Adipose tissue (tissue), 3 donors: ENCODE measurements around the gene RAMAC. TPM values are rescaled to one million over a fixed set of nuclear protein-coding genes. Genes with fewer than 3 reads are reported as not detected.

Experiments
- H3K27ac ChIP-seq: one replicate; pipeline ENCODE4 v1.5.1; 2013; ENCODE audit warnings: low read depth, low read length
- WGBS, 3 donors: extraction: QIAGEN DNeasy Blood & Tissue Kit; methylation state at CpG; one replicate each; pipeline ENCODE4 v1.1.7; 2013; 5-methylcytosine and 5-hydroxymethylcytosine counted together
- polyA plus RNA-seq, 3 donors: library from polyadenylated mRNA; stranded (reverse); fragments of 200-250 nt; gene quantifications; one replicate each; pipeline ENCODE4 v1.2.3, GENCODE V29; 2013
- donor health status: healthy with polysubstance abuse.
- donor health status: Bipolar disorder and iron deficiency.
- donor health status: healthy.

The RAMAC gene
- polyA plus RNA-seq, 3 donors = 11.8 to 19.8 (median 13.8) TPM

- H3K27ac ChIP-seq = no peak overlapping the region
- WGBS, 3 donors = 77 to 82% (median 80%) methylated on average over 7 of the region's 7 CpGs
Observed at GRCh38 chr15:82963471-82964341, 22.3 kb upstream of the RAMAC start.

DNA sequence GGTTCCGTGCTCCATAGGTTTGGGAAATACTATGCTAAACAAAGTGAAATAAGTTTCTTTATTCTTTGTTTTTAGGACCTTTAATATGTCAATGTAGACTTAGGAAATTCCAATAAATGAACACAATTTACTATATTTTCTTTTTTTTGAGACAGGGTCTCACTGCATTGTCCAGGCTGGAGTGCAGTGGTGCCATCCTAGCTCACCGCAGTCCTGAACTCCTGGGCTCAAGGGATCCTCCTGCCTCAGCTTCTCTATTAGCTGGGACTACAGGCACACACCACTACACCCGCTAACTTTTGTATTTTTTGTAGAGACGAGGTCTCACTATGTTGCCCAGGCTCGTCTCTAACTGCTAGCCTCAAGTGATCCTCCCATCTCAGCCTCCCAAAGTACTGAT is 21.1 kb upstream of the RAMAC start:
- WGBS, 3 donors = 97 to 99% (median 97%) methylated on average over 5 of the region's 5 CpGs

GRCh38 chr15:82966671-82967071 is 19.3 kb upstream of the RAMAC start:
- 60 to 91% (median 62%) methylated on average over 4 of the region's 4 CpGs for WGBS, 3 donors
- no peak overlapping the region for H3K27ac ChIP-seq

More for the DNA sequence above, 21.1 kb upstream of the RAMAC start:
- H3K27ac ChIP-seq = no peak overlapping the region

- no peak overlapping the region for H3K27ac ChIP-seq
- WGBS, 3 donors = 61 to 95% (median 64%) methylated on average over 4 of the region's 4 CpGs
Observed at GRCh38 chr15:82968066-82968465, 17.9 kb upstream of the RAMAC start.

GRCh38 chr15:82969353-82969752 is 16.7 kb upstream of the RAMAC start:
- 75 to 78% (median 78%) methylated on average over 7 of the region's 7 CpGs for WGBS, 3 donors
- H3K27ac ChIP-seq = no peak overlapping the region

DNA sequence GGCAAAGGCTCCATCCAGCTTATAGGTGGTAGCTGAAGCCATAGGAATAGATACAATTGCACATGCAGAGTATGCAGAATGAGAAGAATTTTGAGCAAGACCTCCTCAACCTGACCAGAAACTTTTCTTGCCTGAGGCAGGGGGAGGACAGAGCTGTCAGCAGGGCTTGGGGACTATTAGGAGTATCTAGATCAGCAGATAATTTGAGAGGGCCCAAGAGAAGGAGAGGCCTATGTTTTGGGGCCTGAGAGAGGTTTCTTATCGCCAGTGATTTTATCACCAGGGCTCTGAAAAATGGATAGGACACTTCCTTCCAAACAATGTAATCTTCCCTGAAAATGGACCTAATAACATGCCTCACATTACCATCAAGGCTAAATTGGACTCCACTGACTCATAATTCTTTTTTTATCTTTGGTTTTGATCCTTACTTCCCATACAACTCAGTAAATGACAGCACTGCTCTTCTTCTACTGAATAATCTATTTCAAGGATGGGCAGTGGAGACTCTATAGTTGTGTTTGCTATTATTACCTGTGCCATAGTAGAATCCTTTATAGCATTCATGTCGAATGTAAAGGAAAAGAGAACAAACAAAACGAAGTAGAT is 15.8 kb upstream of the RAMAC start:
- WGBS, 3 donors = 31 to 59% (median 57%) methylated on average over 3 of the region's 3 CpGs

DNA sequence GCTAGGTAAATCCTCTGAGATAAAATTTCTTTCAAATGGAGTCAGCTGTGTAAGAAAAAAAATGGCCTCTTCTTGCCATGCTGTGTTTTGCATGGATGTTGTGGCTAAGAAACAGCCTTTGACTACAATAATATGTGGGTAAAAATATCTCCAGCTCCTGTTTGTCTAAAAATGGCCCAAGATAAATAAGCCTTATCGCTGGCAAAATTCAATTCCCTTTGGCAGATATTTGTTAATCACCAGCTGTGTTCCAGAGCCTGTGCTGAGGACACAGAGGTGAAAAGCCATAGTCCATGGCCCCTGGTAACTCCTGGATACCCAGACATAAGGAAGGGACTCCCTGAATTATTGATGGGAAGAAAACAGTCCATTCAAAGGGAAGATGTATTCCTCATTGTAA is 15.3 kb upstream of the RAMAC start:
- 23 to 79% (median 67%) methylated on average over 1 of the region's 1 CpG for WGBS, 3 donors
- no peak overlapping the region for H3K27ac ChIP-seq

More for the DNA sequence above, 15.8 kb upstream of the RAMAC start:
- H3K27ac ChIP-seq = no peak overlapping the region

GRCh38 chr15:82971218-82971984 is 14.6 kb upstream of the RAMAC start:
- WGBS, 3 donors = 32 to 83% (median 67%) methylated on average over 2 of the region's 2 CpGs
- H3K27ac ChIP-seq = no peak overlapping the region

DNA sequence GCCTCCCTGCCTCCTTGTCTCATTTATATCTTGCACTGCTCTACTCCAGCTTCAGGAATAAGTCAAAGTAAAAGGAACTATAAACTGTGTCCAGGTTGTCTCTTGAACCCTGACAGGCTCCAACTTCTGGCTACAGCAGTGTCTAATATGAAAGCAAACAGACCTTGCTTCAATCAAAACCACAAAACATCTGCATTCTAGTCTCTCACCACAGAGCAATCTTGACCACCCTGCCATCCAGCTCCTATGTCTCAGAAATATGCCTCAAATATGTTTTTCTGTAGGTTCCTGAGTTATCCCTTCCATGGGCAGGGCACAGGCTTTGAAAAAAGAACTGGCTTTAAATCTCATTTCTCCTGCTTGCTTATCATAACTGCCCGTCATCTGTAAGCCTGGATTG is 13.0 kb upstream of the RAMAC start:
- WGBS, 3 donors = 44 to 95% (median 86%) methylated on average over 1 of the region's 1 CpG
- no peak overlapping the region for H3K27ac ChIP-seq

GRCh38 chr15:82977076-82977475 is 8.9 kb upstream of the RAMAC start:
- H3K27ac ChIP-seq = no peak overlapping the region
- 86 to 88% (median 88%) methylated on average over 1 of the region's 1 CpG for WGBS, 3 donors

GRCh38 chr15:82978438-82978837 is 7.6 kb upstream of the RAMAC start:
- 91 to 97% (median 94%) methylated on average over 5 of the region's 5 CpGs for WGBS, 3 donors

DNA sequence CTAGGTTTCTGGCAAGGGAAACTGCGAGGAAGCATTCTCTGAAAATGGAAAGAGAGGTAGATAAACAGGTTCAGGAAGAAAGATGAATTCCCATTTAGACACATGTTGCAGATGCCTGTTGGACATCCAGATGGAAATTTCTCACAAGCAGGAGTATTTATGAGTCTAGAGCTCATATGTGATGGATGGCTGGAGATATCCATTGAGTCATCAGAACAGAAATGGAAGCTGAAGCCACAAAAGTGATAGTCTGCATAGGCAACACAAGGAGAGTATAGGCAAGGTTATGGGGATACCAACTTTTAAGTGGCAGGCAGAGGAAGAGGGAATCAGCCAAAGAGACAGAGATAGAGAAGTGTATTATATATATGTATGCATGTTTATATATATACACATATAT is 6.3 kb upstream of the RAMAC start:
- H3K27ac ChIP-seq = no peak overlapping the region
- WGBS, 3 donors = 96 to 100% (median 96%) methylated on average over 1 of the region's 1 CpG

More at GRCh38 chr15:82978438-82978837, 7.6 kb upstream of the RAMAC start:
- no peak overlapping the region for H3K27ac ChIP-seq

DNA sequence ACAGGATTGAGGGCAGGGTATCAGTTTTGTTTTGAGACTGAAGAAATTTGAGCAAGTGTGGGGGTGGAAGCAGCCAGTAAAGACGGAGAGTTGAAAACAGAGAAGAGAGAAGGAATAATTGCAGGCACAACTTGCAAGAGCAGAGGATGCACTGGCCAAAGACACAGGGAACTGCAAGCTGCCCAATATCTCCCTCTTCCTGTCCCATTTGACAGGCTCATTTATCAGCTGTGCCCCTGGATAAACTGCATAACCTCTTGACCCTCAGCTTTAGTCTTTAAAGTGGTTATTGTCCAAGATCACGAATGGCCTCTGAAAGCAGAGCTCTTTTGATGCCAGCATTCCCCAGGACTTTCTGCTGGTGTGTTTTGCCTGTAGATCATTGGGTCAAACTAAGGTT is 5.0 kb upstream of the RAMAC start:
- no peak overlapping the region for H3K27ac ChIP-seq
- WGBS, 3 donors = 51 to 58% (median 54%) methylated on average over 2 of the region's 2 CpGs

DNA sequence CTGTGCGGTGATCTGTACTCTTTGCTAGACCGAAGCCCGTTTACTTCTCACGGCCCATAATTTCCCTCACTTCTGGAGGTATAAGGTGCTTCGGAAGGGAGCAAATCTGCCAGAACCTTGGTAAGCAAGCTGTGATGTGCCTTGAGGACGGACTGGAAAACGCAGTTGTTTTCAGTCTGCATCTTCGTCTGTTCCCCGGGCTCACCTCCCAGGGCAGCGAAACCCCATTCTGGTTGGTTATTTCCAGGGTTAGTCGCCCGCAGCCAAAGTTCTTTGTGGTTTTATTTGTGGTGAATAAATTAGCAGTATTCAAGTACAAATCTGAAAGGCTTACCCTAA is 401 bp downstream of the RAMAC start:
- H3K27ac ChIP-seq = no peak overlapping the region
- 0 to 1% (median 0%) methylated on average over 12 of the region's 12 CpGs for WGBS, 3 donors

GRCh38 chr15:82992436-82992998 is 6.5 kb downstream of the RAMAC start:
- 56 to 95% (median 87%) methylated on average over 3 of the region's 3 CpGs for WGBS, 3 donors
- H3K27ac ChIP-seq = no peak overlapping the region

GRCh38 chr15:82993144-82993543 is 7.1 kb downstream of the RAMAC start:
- H3K27ac ChIP-seq = no peak overlapping the region
- WGBS, 3 donors = 63 to 78% (median 74%) methylated on average over 4 of the region's 4 CpGs

DNA sequence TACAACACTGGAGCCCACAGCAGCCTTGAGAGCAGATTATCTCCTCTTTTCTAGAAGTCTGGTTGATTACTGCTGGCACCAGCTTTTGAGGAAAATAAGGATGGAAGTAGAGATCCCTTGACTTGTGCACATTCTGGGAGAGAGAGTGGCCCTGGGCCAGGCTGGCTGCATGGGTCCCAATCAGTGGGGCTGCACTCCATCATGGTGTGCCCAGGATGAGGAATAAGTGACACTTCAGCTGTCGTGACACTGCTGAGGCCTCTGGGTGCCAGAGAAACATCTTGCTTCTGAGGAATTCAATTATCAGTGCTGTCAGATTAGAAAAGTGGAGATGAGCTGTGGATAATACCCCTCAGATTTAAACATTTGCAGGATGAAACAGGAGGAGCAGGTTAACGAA is 9.1 kb downstream of the RAMAC start:
- H3K27ac ChIP-seq = no peak overlapping the region
- WGBS, 3 donors = 90 to 96% (median 93%) methylated on average over 2 of the region's 2 CpGs

DNA sequence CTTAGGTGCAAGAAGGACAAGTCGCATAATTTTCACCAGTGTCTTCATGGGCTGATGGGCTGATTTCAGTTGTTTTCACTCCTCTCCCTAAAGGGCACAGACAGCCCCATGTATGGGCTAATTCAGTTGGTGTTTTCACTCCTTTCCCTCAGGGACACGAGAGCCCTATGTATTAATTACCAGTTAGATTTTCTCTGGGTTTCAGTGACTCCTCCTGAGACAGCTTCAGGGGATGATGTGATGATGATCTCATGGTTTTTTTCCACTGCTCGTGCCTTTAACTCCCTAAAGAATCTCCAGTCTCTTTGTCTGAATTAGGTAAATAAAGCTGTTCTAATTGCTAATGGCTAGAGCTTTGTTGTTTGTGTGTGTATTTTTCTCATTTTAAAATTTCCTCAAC is 9.9 kb downstream of the RAMAC start:
- WGBS, 3 donors = 54 to 76% (median 75%) methylated on average over 3 of the region's 3 CpGs
- H3K27ac ChIP-seq = no peak overlapping the region

- no peak overlapping the region for H3K27ac ChIP-seq
- WGBS, 3 donors = 83 to 90% (median 90%) methylated on average over 6 of the region's 6 CpGs
Observed at GRCh38 chr15:82999426-82999825, 13.4 kb downstream of the RAMAC start.
